Measurements from ENCODE around the gene SCAMP2.

Gene SCAMP2

GRCh38 chr15:74824976-74825375, 48.2 kb downstream of the SCAMP2 start:
- FAIRE-seq = no peak

GRCh38 chr15:74823324-74823723, 49.8 kb downstream of the SCAMP2 start:
- no peak for DNase-seq (ENCODE audit: extremely low spot score, insufficient read length, low read depth)
- FAIRE-seq = no peak

More at GRCh38 chr15:74824976-74825375, 48.2 kb downstream of the SCAMP2 start:
- DNase-seq (ENCODE audit: extremely low spot score, insufficient read length, low read depth) = no peak

GRCh38 chr15:74822233-74822632, 50.9 kb downstream of the SCAMP2 start:
- DNase-seq (ENCODE audit: extremely low spot score, insufficient read length, low read depth) = no peak
- no peak for FAIRE-seq

GRCh38 chr15:74821790-74822158, 51.4 kb downstream of the SCAMP2 start:
- FAIRE-seq (no peak), DNase-seq (ENCODE audit: extremely low spot score, insufficient read length, low read depth) (no peak)

- peak; percentile 92 for FAIRE-seq
- peak; percentile 62 for DNase-seq (ENCODE audit: extremely low spot score, insufficient read length, low read depth)
Observed at GRCh38 chr15:74821091-74821789, 51.9 kb downstream of the SCAMP2 start.

- DNase-seq (ENCODE audit: extremely low spot score, insufficient read length, low read depth) = no peak
- FAIRE-seq = no peak
Observed at GRCh38 chr15:74820056-74820455, 53.1 kb downstream of the SCAMP2 start.

- no peak for FAIRE-seq
- DNase-seq (ENCODE audit: extremely low spot score, insufficient read length, low read depth) = no peak
Observed at GRCh38 chr15:74817370-74817737, 55.8 kb downstream of the SCAMP2 start.

GRCh38 chr15:74816624-74817369, 56.4 kb downstream of the SCAMP2 start:
- no peak for FAIRE-seq
- DNase-seq (ENCODE audit: extremely low spot score, insufficient read length, low read depth) = no peak

GRCh38 chr15:74815961-74816360, 57.2 kb downstream of the SCAMP2 start:
- DNase-seq (ENCODE audit: extremely low spot score, insufficient read length, low read depth) (no peak), FAIRE-seq (no peak)

GRCh38 chr15:74815121-74815934, 57.8 kb downstream of the SCAMP2 start:
- FAIRE-seq (no peak), DNase-seq (ENCODE audit: extremely low spot score, insufficient read length, low read depth) (no peak)

GRCh38 chr15:74812533-74812932, 60.6 kb downstream of the SCAMP2 start, which contains the start of gene LMAN1L:
Gene LMAN1L, plus strand, starts transcription at chr15:74812835. Its CDS starts 20 bp downstream, at chr15:74812855.
- no peak for FAIRE-seq
- DNase-seq (ENCODE audit: extremely low spot score, insufficient read length, low read depth) = no peak

- FAIRE-seq = no peak
- DNase-seq (ENCODE audit: extremely low spot score, insufficient read length, low read depth) = no peak
Observed at GRCh38 chr15:74809956-74810355, 63.2 kb downstream of the SCAMP2 start.

GRCh38 chr15:74809242-74809641, 63.9 kb downstream of the SCAMP2 start:
- DNase-seq (ENCODE audit: extremely low spot score, insufficient read length, low read depth) (no peak), FAIRE-seq (no peak)

- FAIRE-seq (no peak), DNase-seq (ENCODE audit: extremely low spot score, insufficient read length, low read depth) (no peak)
Observed at GRCh38 chr15:74808840-74809229, 64.3 kb downstream of the SCAMP2 start.

GRCh38 chr15:74808078-74808839, 64.9 kb downstream of the SCAMP2 start:
- FAIRE-seq = peak; percentile 59
- DNase-seq (ENCODE audit: extremely low spot score, insufficient read length, low read depth) = no peak

- peak; percentile 15 for FAIRE-seq
- no peak for DNase-seq (ENCODE audit: extremely low spot score, insufficient read length, low read depth)
Observed at GRCh38 chr15:74807282-74807681, 65.9 kb downstream of the SCAMP2 start.

- FAIRE-seq = no peak
- no peak for DNase-seq (ENCODE audit: extremely low spot score, insufficient read length, low read depth)
Observed at GRCh38 chr15:74804935-74805334, 68.2 kb downstream of the SCAMP2 start.

GRCh38 chr15:74802862-74803447, 70.2 kb downstream of the SCAMP2 start:
- DNase-seq (ENCODE audit: extremely low spot score, insufficient read length, low read depth) (no peak), FAIRE-seq (no peak)

GRCh38 chr15:74802290-74802689, 70.9 kb downstream of the SCAMP2 start:
- DNase-seq (ENCODE audit: extremely low spot score, insufficient read length, low read depth) (no peak), FAIRE-seq (no peak)

Data from GM18507 (cell line).